HG03565 (cell line): Measurements from ENCODE around the gene TMA7B.

Source experiments
- ATAC-seq: cut with Tn5 transposase; IDR thresholded peaks from one replicate; pipeline ENCODE4 v1.9.1; 2021; ENCODE audit warnings: mild to moderate bottlenecking, moderate library complexity; ENCODE audit not compliant: unreplicated experiment

TMA7B gene

DNA sequence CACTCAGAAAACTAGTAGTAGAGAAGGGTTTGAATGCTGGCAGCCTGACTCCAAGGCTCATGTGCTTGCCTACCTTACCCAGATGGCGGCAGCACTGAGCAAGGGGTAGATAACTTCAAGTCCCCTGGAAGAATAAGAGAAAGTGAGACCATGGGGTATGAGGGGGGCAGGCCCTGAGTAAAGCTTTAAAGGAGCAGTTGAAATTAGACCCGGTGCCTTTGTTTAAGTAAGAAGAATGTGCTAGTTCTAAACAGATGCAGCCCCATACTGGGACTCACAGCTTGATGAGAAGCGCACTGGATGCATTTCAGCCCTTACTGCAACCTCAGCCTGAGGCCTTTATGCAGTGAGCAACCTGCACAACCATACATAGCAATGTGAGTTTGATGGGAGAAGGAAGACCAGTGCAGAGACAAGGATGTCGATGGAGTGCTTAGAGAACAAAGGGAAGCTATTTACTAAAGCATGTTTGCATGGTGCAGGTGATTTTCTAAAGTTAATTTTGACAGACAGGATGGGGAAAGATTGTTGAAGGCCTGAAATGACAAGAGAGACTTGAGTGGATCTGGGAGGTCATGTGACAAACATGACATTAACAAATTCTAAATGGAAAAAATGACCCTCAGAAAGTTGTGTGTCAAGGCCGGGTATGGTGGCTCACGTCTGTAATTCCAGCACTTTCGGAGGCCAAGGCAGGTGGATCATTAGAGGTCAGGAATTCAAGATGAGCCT lies 27.1 kb upstream of the TMA7B start:
- ATAC-seq: no peak

DNA sequence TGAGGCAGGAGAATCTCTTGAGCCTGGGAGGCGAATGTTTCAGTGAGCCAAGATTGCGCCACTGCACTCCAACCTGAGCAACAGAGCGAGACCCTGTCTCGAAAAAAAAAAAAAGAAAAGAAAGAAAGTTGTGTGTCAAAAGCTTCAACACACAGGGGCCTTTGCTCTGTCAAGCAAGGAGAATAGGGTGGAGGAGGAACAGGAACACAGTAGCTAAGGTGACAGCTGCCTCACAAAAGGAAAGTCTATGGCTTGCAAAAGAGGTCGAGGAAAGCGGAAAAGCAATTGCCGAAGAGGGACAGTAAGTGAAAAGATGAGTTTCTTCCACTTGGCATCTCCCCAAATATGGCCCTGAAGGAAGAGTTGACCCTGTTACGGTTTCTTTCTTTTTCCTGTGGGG lies 26.5 kb upstream of the TMA7B start:
- ATAC-seq: no peak

DNA sequence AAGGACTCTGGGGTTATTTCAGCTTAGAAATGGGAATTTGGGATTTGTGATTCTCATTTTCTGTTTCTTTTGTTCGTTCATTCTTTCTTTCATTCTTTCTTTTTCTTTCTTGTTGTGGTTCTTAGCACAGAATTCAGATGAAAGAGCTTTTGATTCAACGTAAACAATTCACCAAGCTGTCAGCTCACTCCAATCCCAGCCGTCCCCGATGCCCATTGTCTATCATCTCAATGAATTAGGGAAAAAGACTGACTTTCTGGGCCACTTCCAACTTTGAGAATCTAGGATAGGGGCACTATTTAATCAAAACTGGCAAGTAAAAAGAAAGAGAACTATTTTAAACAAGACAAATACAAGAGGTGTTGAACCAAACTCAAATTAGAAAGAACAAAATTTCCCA lies 25.1 kb upstream of the TMA7B start:
- ATAC-seq: no peak

DNA sequence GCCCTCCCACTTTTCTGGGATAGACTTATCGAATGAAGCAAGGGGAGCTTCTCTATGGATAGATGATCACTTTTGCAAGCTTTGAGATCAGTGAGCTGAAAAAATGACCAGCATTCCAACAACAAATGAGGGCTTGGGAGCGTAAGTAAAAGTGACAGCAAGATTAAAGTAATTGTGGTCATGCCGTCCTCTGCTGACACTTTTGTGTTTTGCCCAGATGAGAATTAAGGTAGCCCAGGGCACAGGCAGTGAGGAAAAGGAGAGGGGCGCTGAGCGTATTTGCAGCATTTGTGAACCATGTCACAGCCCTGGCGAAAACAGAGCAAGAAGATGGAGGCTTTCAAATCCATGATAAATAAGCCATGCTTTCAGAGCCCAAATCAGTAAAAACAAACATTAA lies 24.6 kb upstream of the TMA7B start:
- no peak for ATAC-seq

DNA sequence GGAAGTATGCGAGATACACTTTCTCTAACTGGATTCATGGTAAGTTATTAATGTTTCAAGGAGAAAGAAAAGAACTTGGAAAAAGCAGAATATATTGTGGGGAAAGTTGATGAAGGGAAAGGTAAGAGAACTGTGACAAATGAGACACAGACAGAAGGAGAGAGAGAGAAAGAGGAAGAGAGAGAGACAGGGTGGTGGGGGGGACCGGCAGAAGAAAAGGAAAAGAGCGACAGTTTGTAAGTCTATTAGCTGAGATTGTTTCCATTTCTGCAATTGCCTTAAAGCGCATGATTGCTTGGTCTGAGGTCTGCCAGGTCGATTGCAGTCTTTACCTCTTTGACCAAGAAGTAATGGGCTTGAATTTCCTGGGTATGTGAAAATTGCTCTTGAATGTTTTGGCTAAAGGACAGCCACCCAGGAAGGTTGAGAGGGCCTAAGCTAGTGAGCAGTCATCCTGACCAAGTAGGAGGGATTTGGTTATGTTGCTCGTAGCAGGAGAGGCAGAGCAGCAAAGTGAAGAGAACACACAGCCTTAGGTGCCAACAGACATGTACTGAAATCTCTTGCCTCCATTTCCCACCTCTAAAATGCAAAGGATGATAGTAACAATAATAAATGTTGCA lies 23.6 kb upstream of the TMA7B start:
- no peak for ATAC-seq

DNA sequence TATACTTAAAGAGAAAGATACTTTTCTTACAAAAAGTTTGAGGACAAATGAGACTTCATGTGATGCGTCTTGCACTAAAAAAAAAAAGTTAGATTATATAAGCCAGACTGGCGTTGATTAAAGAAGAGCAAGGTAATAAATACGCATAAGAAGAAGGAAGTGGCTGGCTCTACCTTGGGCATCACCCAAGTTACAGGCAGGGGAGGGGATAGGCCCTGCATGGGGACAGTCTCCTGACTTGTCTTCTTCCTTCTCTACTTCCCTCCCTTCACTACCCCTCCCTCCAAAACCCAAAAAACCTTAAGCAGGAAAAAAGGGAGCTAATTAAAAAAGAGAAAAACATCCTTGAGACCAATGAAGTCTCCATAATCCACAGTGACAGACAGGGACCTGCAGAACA lies 22.3 kb upstream of the TMA7B start:
- ATAC-seq: no peak

DNA sequence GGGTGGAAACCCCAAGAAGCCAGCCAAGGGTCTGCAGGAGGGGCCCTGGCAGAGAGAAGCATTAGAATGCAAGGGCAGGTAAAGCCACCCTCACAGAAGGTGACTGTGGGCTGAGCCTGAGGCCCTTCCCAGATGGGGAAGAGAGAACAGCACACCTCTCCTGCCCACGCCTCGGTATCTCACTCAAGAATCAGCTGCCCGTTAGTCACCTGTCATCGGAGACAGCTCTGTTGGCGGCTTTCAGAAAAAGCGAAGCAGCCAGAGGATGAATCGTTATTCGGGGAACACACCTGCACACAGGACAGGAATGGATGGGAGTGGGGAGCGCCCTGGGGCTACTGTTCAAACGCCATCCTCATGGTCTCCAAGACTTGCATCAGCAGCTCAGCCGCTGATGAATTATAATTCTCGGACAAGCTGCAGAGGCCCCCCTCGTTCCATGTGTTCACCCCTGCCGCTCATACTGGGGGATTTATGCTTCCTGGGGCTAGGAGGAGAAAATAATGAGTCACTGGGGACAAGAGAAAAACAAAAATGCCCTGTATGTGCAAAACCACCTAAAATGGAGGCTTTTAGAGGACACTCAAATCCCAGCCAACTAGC lies 21.6 kb upstream of the TMA7B start:
- ATAC-seq: no peak

DNA sequence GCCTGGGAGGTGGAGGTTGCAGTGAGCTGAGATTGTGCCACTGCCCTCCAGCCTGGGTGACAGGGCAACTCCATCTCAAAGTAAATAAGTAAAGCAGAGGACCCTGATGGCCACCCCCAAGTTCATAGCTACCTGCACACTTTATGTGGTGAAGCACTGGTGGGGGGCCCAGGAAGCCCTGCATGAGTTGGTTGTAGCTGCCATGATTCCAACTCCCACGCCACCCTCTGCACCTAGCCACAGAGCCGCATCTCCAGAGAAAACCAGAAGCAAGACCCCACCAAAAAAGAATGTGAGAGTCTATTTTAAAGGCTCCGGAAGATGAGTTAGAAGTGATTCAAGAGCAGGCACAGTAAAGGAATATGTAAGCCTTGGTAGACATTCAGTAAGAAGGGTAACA lies 20.4 kb upstream of the TMA7B start:
- no peak for ATAC-seq

DNA sequence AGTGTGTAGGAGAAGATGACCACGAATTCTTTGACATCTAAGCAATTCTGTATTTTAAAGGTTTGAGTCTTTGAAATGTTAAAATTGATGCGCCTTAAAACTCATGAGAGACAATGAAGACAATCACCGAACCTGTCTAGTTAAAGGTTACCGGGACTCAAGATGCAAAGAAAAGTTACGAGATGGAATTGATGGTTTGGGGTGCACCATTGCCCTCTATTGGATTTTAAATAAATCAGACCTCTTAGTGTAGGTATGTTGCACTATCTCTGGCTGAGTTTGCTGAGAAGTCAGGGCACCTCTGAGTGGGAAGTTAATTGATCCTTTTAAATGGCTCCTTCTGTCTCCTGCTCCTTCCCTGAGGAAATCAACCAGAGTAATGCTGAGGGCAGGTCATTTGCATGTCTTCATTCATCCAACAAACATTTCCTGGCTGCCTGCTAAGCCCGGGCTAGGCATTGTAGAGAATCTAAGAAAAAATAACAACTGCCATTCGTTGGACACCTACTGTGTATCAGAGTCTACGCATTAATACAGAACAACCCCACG lies 19.4 kb upstream of the TMA7B start:
- ATAC-seq: no peak

DNA sequence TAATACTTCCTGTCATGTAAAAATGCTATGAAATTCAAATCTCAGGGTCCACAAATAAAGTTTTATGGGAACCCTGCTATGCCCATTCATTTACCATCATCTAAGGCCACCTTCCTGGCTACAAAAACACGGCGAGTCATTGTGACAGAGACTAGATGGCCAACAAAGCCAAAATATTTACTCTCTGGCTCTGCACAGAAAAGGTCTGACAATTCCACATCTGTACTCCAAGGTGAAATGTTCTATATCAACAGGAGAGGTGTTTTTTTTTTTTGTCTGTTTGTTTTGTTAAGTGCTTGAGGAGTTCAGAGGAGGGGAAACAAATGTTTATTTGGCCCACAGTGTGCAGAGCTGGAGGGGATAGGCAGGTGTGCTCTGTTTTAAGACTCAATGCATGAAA lies 18.6 kb upstream of the TMA7B start:
- ATAC-seq: no peak

DNA sequence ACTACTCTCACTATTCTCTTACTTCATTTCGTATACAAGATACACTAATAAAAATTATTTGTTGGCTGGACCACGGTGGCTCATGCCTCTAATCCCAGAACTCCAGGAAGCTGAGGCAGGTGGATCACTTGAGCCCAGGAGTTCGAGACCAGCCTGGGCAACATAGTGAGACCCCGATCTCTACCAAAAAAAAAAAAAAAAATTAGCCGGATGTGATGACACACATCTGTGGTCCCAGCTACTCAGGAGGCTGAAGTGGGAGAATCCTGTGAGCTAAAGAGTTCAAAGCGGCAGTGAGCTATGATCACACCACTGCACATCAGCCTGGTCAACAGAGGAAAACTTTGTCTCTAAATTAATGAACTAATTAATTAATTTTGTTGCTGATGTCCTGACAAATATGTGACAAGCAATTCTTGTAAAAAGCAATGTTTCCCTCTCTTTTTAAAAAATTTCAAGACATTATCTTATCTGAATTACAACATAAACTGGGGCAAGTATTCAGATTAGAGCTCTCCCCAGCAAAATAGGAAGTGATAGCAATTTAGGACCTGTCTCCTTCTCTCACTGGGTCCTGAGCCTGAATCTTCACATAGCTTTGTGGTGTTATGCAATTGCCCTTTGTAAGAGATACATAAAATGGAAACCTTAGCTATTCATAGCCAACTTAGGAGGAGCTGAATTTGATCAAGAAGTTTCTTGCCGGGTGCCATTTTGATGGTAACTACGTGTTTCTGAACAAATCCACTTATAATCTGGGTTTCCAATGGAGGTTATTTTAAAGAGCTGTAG lies 17.6 kb upstream of the TMA7B start:
- ATAC-seq: no peak

DNA sequence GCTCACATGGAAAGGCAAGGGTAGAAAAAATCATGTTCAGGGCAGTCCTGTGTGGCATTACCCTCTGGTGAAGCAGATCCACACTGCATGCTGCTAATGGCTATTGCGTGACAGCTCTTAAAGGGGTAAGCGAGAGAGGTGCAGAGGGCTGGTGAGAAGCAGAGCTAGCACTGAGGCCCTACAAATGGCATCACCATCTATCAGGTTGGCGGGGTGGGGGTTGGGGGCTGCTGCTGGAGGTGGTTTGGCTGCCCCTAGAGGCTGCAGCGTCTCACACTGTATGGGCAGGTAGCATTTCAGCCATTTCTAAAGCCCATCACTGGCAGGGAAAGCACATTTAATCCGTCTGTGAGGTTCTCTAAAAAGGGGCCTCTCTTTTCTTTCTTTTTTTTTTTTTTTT lies 16.9 kb upstream of the TMA7B start:
- no peak for ATAC-seq

DNA sequence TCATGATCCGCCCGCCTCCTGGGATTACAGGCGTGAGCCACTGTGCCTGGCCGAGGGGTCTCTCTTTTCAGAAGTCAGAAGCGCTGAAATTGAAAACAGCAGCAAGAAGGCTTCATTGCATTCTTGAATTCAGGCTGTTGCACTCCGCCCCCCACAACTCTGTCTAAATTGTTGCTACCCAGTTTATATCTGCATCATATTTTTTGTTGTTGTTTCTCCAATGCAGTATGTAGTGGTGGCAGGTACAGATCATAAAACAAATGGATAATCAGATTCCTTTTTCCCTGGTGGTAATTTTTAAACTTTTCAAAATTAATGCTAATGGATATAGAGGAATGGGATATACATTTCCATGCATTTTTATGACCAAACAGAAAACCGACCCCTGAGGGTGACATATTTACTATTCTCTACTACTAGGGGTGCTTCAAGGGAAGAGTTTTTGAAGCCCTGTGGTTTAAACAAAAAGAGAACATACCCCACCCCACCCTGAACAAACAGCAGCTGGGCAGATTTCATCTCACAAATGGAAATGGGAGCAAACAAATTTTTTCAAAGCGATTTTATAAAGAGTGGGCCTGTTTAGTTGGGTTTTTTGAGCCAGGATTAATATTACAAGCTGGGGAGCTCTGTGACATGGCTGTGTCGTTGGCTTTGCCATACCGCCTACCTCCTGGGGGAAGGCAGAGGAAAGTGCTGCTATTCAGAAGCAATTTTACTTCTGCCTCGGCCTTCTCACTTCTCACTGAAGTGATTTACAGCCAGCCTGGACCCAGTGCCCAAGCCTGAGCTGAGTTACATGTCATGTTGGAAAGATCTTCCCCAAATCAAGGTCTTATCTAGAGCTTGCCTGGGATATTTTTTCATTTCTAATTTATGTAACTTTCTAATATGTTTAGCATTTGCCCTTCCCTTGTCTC lies 16.0 kb upstream of the TMA7B start:
- ATAC-seq: no peak

DNA sequence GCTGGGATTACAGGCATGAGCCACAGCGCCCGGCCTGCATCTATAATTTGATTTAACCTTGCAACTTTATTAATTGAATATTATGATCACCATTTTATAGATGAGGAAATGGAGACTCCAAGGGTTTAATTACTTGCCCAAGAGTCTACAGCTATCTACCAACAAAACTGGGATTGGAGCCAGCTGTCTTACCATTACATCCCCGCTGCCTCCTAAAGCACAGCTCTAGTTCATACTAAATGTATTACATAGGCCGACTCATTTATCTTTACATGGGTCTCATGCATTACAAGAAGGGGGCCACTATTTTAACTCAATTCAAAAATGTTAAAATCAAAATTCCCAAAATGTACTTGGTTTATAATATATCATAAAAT lies 14.1 kb upstream of the TMA7B start:
- ATAC-seq: no peak

DNA sequence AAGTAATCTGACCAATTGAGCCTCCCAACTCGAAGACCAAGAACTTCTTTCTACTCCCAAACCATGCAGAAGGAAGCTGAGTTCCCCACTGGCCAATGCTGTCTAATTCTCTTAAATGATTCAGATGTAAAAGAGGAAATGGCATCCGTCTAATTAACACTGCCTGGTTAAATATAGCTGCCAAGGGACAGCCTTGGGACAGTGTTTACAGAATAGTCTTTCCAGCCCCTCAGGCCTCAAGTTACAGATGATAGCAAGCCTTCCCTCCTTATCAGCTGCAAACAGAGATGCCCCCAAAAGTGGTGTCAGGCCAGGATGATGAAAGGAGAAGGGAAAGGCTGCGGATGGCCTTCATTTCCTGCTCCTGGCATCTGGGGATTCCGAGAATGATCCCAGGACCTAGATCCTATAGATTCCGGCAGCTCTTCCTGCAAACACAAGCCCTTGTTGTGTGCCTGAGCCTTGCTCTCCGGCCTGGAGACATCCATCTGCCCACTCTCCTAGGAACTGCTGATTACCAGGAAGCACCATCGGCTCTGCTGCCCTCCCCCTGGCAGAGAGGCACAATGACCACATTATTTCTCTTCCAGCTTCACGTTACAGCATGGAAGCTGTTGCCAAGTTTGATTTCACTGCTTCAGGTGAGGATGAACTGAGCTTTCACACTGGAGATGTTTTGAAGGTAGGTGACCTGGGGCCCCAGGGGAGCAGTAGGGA lies 13.5 kb upstream of the TMA7B start:
- ATAC-seq: no peak

DNA sequence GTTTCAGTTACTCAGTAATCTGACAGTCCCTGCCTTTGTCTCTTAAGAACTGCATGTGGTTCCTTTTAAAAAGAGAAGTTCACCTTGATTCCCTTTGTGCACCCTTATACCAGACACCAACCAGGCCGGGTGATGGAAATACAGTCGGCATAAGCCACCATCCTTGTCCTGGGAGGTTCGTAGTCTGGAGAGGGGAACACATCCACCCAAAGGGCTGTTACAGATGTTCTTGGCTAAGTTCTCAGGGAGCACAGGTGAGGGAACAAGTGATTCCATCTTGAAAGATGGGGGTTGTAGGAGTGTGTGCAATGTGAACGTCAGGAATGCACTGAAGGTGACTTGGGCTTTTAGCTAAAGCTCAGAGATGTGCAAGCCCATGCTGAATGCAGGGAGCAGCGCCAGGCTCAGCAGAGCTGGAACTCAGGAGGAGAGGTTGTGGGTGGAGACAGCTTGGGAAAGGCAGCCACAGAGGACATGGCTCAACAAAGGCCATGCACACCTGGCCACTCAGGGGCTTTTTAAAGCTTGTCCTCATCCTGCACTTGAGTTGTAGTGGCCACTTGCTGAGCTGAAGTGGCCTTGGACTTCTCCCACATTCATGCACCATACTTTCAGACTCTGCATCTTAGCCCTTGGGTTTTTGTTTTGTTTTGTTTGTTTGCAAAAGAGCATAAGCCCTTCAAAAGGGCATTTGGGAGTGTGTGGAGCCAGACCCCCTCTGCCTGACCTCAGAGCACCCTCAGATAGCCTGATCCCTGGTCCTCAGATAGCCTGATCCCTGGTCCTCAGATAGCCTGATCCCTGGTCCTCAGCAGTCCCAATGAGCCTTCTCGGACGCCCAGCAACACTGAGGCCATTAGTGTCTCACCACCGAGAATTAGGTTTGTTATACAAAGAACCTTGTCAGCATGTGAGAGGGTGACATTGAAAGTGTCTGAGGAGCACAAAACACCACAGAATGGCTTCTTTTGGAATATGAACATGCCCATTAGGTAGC lies 12.7 kb upstream of the TMA7B start:
- ATAC-seq: no peak

DNA sequence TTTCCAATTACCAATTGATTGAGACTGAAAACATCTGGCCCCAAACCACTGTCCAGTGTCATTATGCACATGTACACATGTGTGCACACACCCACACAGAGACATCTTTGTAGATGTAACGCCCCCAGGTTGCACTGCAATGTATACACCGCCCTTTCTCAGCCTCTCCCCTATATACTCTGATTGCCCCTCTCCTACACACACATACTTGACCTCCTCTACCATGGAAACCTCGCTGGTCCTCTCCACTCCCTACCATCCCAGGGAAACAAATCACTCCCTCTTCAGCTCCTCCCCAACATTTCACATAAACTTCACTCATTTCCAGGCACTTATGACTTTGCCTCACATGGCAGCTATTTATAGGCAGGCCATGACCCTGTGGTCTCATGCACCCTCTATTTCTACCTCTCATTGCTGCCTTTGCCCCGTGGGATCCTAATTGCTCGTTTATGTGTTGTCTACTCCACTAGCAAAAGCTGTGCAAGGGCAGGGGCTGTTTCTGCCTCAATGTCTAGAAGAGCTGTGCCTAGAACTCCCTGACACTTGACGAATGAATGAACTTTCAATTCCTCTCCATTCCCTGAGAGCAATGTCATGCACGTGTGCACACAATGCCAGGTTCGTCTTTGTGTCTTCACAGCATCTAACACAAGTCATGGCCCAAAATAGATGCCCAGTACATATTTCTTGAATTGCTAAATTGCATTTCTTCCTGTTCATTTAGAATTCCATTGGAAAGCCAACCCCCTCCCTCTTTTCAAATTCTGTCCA lies 10.0 kb upstream of the TMA7B start:
- no peak for ATAC-seq
